ENCODE results near the gene RBMXL3. TPM values are rescaled to one million over a fixed set of nuclear protein-coding genes. Genes with fewer than 3 reads are reported as not detected.

Gene RBMXL3
- total RNA-seq: not detected
- not detected for polyA plus RNA-seq (2013, experiment 1 of 2)
- not detected for polyA plus RNA-seq (2013, experiment 2 of 2)
- 0 to 0.20 (median 0) reads per million in 172 experiments for total RNA-seq

GRCh38 chrX:115189110-115189509, at the start of gene RBMXL3:
Gene RBMXL3, plus strand, starts transcription at chrX:115189410. Its CDS starts 32 bp downstream, at chrX:115189442.
- DNase-seq (no peak), ATAC-seq (ENCODE audit: poor library complexity) (no peak)
- H3K27ac Mint-ChIP-seq: no peak within 1 kb of the TSS
- CTCF ChIA-PET: no interaction called here
- H3K9me3 Mint-ChIP-seq: peaks cover 2% of the 10 kb centered on the region
- Histone ChIP-seq H3K27ac (ENCODE audit: low read depth in 1 of 2, low read length in 2 of 2) (no peak within 1 kb of the TSS), H3K9me3 (ENCODE audit: control insufficient read depth in 1 of 2, insufficient read depth in 1 of 2, low read length in 2 of 2) (peaks cover 0 to 32% of the 10 kb centered on the region in 2 experiments), H3K4me3 (ENCODE audit: low read length) (no peak within 1 kb of the TSS), H3K4me1 (ENCODE audit: insufficient read depth, low read length) (no peaks in the 10 kb centered on the region), H3K36me3 (ENCODE audit: insufficient read depth, low read length) (no peaks in the 10 kb centered on the region), H3K27me3 (ENCODE audit: control insufficient read depth in 1 of 2, insufficient read depth in 2 of 2, low read length in 2 of 2) (no peaks in the 10 kb centered on the region)
- POLR2A ChIA-PET: no interaction called here
- no peak for TF ChIP-seq CTCF (IDR thresholded peaks at IDR 0.05)
- H3K4me3 Mint-ChIP-seq: no peak within 1 kb of the TSS
- intact Hi-C loops (cut with DNase I, micrococcal nuclease): no loop called here
- H3K27me3 Mint-ChIP-seq: no peaks in the 10 kb centered on the region
- no peaks in the 10 kb centered on the region for H3K4me1 Mint-ChIP-seq (ENCODE audit: low read depth)
- H3K36me3 Mint-ChIP-seq (ENCODE audit: low read depth): no peaks in the 10 kb centered on the region

- Histone ChIP-seq H3K4me3 (ENCODE audit: low read length) (no peak overlapping the region), H3K36me3 (ENCODE audit: insufficient read depth, low read length) (no peaks in the 10 kb centered on the region), H3K27ac (ENCODE audit: low read depth in 1 of 2, low read length in 2 of 2) (no peak overlapping the region), H3K9me3 (ENCODE audit: control insufficient read depth in 1 of 2, insufficient read depth in 1 of 2, low read length in 2 of 2) (peaks cover 0 to 9% of the 10 kb centered on the region in 2 experiments), H3K4me1 (ENCODE audit: insufficient read depth, low read length) (no peaks in the 10 kb centered on the region), H3K27me3 (ENCODE audit: control insufficient read depth in 1 of 2, insufficient read depth in 2 of 2, low read length in 2 of 2) (no peaks in the 10 kb centered on the region)
- Mint-ChIP-seq H3K4me1 (ENCODE audit: low read depth) (no peaks in the 10 kb centered on the region), H3K9me3 (no peaks in the 10 kb centered on the region), H3K27me3 (no peaks in the 10 kb centered on the region), H3K27ac (no peak overlapping the region), H3K36me3 (ENCODE audit: low read depth) (no peaks in the 10 kb centered on the region), H3K4me3 (no peak overlapping the region)
- TF ChIP-seq CTCF (IDR thresholded peaks at IDR 0.05): no peak
- ChIA-PET CTCF (no interaction called here), POLR2A (no interaction called here)
- intact Hi-C loops (cut with DNase I, micrococcal nuclease): no loop called here
- DNase-seq: no peak
- no peak for ATAC-seq (ENCODE audit: poor library complexity)
Observed at GRCh38 chrX:115142057-115142456, 47.2 kb upstream of the RBMXL3 start.

GRCh38 chrX:115147220-115147619, 42.0 kb upstream of the RBMXL3 start:
- DNase-seq: no peak
- H3K36me3 Mint-ChIP-seq (ENCODE audit: low read depth): no peaks in the 10 kb centered on the region
- intact Hi-C loops (cut with DNase I, micrococcal nuclease): no loop called here
- no peak for ATAC-seq (ENCODE audit: poor library complexity)
- ChIA-PET POLR2A (no interaction called here), CTCF (no interaction called here)
- Histone ChIP-seq H3K4me1 (ENCODE audit: insufficient read depth, low read length) (no peaks in the 10 kb centered on the region), H3K4me3 (ENCODE audit: low read length) (no peak overlapping the region), H3K27ac (ENCODE audit: low read depth in 1 of 2, low read length in 2 of 2) (no peak overlapping the region), H3K27me3 (ENCODE audit: control insufficient read depth in 1 of 2, insufficient read depth in 2 of 2, low read length in 2 of 2) (no peaks in the 10 kb centered on the region), H3K9me3 (ENCODE audit: control insufficient read depth in 1 of 2, insufficient read depth in 1 of 2, low read length in 2 of 2) (no peaks in the 10 kb centered on the region), H3K36me3 (ENCODE audit: insufficient read depth, low read length) (no peaks in the 10 kb centered on the region)
- no peak overlapping the region for H3K27ac Mint-ChIP-seq
- H3K9me3 Mint-ChIP-seq: no peaks in the 10 kb centered on the region
- H3K4me1 Mint-ChIP-seq (ENCODE audit: low read depth): no peaks in the 10 kb centered on the region
- TF ChIP-seq CTCF (IDR thresholded peaks at IDR 0.05): no peak
- no peaks in the 10 kb centered on the region for H3K27me3 Mint-ChIP-seq
- H3K4me3 Mint-ChIP-seq: no peak overlapping the region
